Thyroid gland (tissue), 4 donors: ENCODE results near the gene PACS2. TPM values are rescaled to one million over a fixed set of nuclear protein-coding genes. Genes with fewer than 3 reads are reported as not detected.

Experiments
- DNase-seq, 2 donors: peaks; one replicate each; pipeline ENCODE4 v3.0.0-alpha.2; 2019
- H3K27ac ChIP-seq, 3 donors: fragments of 200-600 bp; sonication (generic); 1 replicate in 2 of 3; 2 replicates in 1 of 3; pipeline ENCODE4 v1.5.1; 2016 to 2019; ENCODE audit warnings: mild to moderate bottlenecking in 1 of 3, moderate library complexity in 1 of 3
- H3K27me3 ChIP-seq: fragments of 200-600 bp; sonication (generic); one replicate; pipeline ENCODE4 v1.5.1; 2019
- H3K36me3 ChIP-seq, 2 donors: fragments of 200-600 bp; sonication (generic); one replicate each; pipeline ENCODE4 v1.5.1; 2016 to 2019
- H3K4me1 ChIP-seq, 2 donors: fragments of 200-600 bp; sonication (generic); one replicate each; pipeline ENCODE4 v1.5.1; 2017 to 2019
- H3K4me3 ChIP-seq, 3 donors: fragments of 200-600 bp; sonication (generic); replicated peaks in 1 of 3; 1 replicate in 2 of 3; 2 replicates in 1 of 3; pipeline ENCODE4 v1.5.1; 2016; ENCODE audit warnings: mild to moderate bottlenecking in 1 of 3
- H3K9me3 ChIP-seq: fragments of 200-600 bp; sonication (generic); one replicate; pipeline ENCODE4 v1.5.1; 2017
- CTCF ChIP-seq, 6 experiments: fragments of 200-600 bp in 3 of 6; fragments of 450-650 bp in 3 of 6; sonication (generic) in 3 of 6; IDR thresholded peaks; one replicate each; pipeline ENCODE4 v1.5.1; 2016 to 2019; ENCODE audit warnings: antibody characterized with exemption in 6 of 6, mild to moderate bottlenecking in 2 of 6, inconsistent platforms in 1 of 6, moderate library complexity in 1 of 6
- POLR2A ChIP-seq, 2 donors: fragments of 450-650 bp; IDR thresholded peaks; one replicate each; pipeline ENCODE4 v1.6.1; 2017; ENCODE audit warnings: antibody characterized with exemption in 2 of 2, mild to moderate bottlenecking in 2 of 2, moderate library complexity in 1 of 2
- WGBS, 2 donors: methylation state at CpG; one replicate each; pipeline ENCODE4 v1.1.5; 2017; 5-methylcytosine and 5-hydroxymethylcytosine counted together
- intact Hi-C: fragments of 100-400 bp; cut with DNase I; formaldehyde crosslinking; loops from one replicate; pipeline ENCODE4 v1.15.1; 2023
- total RNA-seq, 4 donors: library from RNA; depleted of rRNA; stranded (reverse); fragments of >200 nt; gene quantifications; one replicate each; pipeline ENCODE4 v1.2.3, GENCODE V29; 2016

The PACS2 gene
- total RNA-seq, 4 donors from 2014 or later, result 54.6 to 85.2 (median 72.1) TPM

- H3K4me1 ChIP-seq, result peaks cover 3 to 11% of the 10 kb centered on the region in 2 donors
- 80 to 81% methylated on average over 13 of the region's 13 CpGs for WGBS, 2 donors
- DNase-seq, result no peak
- H3K4me3 ChIP-seq, result no peak overlapping the region
- H3K27me3 ChIP-seq, result no peaks in the 10 kb centered on the region
- no peaks in the 10 kb centered on the region for H3K36me3 ChIP-seq
- H3K9me3 ChIP-seq, result no peaks in the 10 kb centered on the region
- intact Hi-C loops, result no loop called here
- TF ChIP-seq CTCF (IDR thresholded peaks at IDR 0.05), result no peak
- TF ChIP-seq POLR2A (IDR thresholded peaks at IDR 0.05), result no peak
- H3K27ac ChIP-seq, result no peak overlapping the region
These were observed 94.0 kb downstream of the PACS2 start for GRCh38 chr14:105408592-105408991.

GRCh38 chr14:105409364-105409763 lies 94.8 kb downstream of the PACS2 start:
- peaks cover 3 to 11% of the 10 kb centered on the region in 2 donors for H3K4me1 ChIP-seq
- H3K27me3 ChIP-seq, result no peaks in the 10 kb centered on the region
- H3K36me3 ChIP-seq, result no peaks in the 10 kb centered on the region
- intact Hi-C loops, result no loop called here
- H3K4me3 ChIP-seq, result no peak overlapping the region
- 91 to 93% methylated on average over 3 of the region's 3 CpGs for WGBS, 2 donors
- TF ChIP-seq POLR2A (IDR thresholded peaks at IDR 0.05), result no peak
- TF ChIP-seq CTCF (IDR thresholded peaks at IDR 0.05), result no peak
- H3K9me3 ChIP-seq, result no peaks in the 10 kb centered on the region
- no peak overlapping the region for H3K27ac ChIP-seq
- DNase-seq, result no peak

- TF ChIP-seq POLR2A (IDR thresholded peaks at IDR 0.05), result no peak
- TF ChIP-seq CTCF (IDR thresholded peaks at IDR 0.05), result no peak
- no peak for DNase-seq
- intact Hi-C loops, result no loop called here
- H3K27ac ChIP-seq, result no peak overlapping the region
- H3K9me3 ChIP-seq, result no peaks in the 10 kb centered on the region
- no peak overlapping the region for H3K4me3 ChIP-seq
- H3K27me3 ChIP-seq, result no peaks in the 10 kb centered on the region
- 33 to 36% methylated on average over 5 of the region's 5 CpGs for WGBS, 2 donors
- peaks cover 7 to 19% of the 10 kb centered on the region in 2 donors for H3K4me1 ChIP-seq
- H3K36me3 ChIP-seq, result no peaks in the 10 kb centered on the region
These were observed 96.1 kb downstream of the PACS2 start for GRCh38 chr14:105410642-105411016.

DNA sequence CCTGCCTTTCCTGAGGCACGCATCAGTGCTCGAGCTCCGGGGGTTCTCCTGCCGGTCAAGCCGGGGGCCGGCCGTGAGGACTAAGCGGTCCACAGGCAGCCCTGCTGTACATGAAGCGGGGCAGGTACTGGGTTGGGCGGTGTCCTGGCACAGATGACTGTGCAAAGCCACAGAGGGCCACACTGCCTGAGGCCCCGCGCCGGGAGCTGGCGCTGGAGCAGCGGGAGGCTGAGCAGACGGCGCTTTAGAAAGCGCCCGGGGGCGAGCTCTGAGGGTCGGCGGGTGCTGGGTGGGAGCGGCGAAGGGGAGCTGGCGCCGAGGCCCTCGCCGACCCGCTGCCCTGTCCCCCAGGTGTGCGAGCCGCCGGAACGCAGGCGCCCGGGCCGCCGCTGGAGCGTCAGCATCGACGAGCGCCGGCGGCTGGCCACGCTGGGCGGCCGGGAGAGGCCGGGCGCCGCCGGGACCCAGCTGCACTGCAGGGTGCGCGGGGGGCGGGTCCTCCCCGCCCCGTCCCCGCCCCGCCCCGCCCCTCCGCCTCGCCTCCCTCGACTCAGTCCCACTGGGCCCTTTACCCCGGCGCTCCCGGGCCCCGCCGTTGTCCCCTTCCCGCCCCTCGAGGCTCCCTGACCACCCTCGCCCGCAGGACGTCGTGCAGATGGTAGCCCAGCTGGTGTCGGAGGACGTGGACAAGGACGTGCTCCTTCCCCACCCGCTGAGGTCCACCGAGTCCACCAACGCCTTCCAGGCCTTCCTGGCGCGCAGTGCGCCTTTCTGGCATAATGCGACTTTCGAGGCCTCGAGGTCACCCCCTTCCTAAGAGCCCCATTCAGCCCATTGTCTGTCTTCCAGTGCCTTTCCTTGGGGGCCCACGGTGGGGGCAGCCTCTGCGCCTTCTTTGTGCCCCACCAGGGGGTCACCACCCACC lies 96.7 kb downstream of the PACS2 start:
- Histone ChIP-seq H3K36me3 (no peaks in the 10 kb centered on the region), H3K27ac (no peak overlapping the region), H3K4me3 (peak overlapping the region in 1 of 3 donors; percentile 28), H3K4me1 (peaks cover 7 to 20% of the 10 kb centered on the region in 2 donors), H3K9me3 (no peaks in the 10 kb centered on the region), H3K27me3 (no peaks in the 10 kb centered on the region)
- peak; percentile 53 to 54 for DNase-seq
- intact Hi-C loops, result no loop called here
- WGBS, 2 donors, result 19 to 45% methylated on average over 14 to 40 of the region's 86 CpGs
- TF ChIP-seq POLR2A (IDR thresholded peaks at IDR 0.05), result peak in 1 of 2 donors; percentile 8
- TF ChIP-seq CTCF (IDR thresholded peaks at IDR 0.05), result no peak
